WERI-Rb-1 (cell line): ENCODE data around the gene TMCO4.

Source experiments
- DNase-seq: peaks from one replicate; pipeline ENCODE4 v3.0.0-alpha.2; 2020
- H3K27ac ChIP-seq: fragments of 250-450 bp; sonication (Bioruptor Pico); 2 replicates; pipeline ENCODE4 v1.5.1; 2020; ENCODE audit warnings: mild to moderate bottlenecking, moderate library complexity
- H3K27me3 ChIP-seq: fragments of 250-450 bp; sonication (Bioruptor Pico); 2 replicates; pipeline ENCODE4 v1.5.1; 2021; ENCODE audit warnings: mild to moderate bottlenecking, low read depth, moderate library complexity; ENCODE audit not compliant: insufficient read depth, severe bottlenecking
- H3K36me3 ChIP-seq: fragments of 250-450 bp; sonication (Bioruptor Pico); 2 replicates; pipeline ENCODE4 v1.5.1; 2020; ENCODE audit warnings: mild to moderate bottlenecking, moderate library complexity
- H3K4me3 ChIP-seq: 2 replicates; pipeline ENCODE4 v1.5.1; 2011; ENCODE audit warnings: low read depth, mild to moderate bottlenecking, control low read depth, low read length
- H3K9me3 ChIP-seq: fragments of 250-450 bp; sonication (Bioruptor Pico); 2 replicates; pipeline ENCODE4 v1.5.1; 2021; ENCODE audit warnings: mild to moderate bottlenecking, moderate library complexity; ENCODE audit not compliant: severe bottlenecking
- CTCF ChIP-seq: IDR thresholded peaks from 2 replicates; pipeline ENCODE4 v1.5.1; 2011; ENCODE audit warnings: low read depth, mild to moderate bottlenecking, control low read depth, inconsistent platforms, low read length

The TMCO4 gene

GRCh38 chr1:19754482-19754881 is 45.2 kb downstream of the TMCO4 start:
- no peaks in the 10 kb centered on the region for H3K36me3 ChIP-seq
- peak overlapping the region; percentile 41 for H3K27ac ChIP-seq
- no peaks in the 10 kb centered on the region for H3K9me3 ChIP-seq
- no peak for TF ChIP-seq CTCF
- H3K27me3 ChIP-seq: no peaks in the 10 kb centered on the region
- peak; percentile 89 for DNase-seq
- H3K4me3 ChIP-seq: no peak overlapping the region

- H3K36me3 ChIP-seq: no peaks in the 10 kb centered on the region
- TF ChIP-seq CTCF: no peak
- DNase-seq: peak; percentile 73
- H3K27ac ChIP-seq: peak overlapping the region; percentile 22
- no peaks in the 10 kb centered on the region for H3K9me3 ChIP-seq
- no peak overlapping the region for H3K4me3 ChIP-seq
- no peaks in the 10 kb centered on the region for H3K27me3 ChIP-seq
Measured at GRCh38 chr1:19752083-19752696, 47.5 kb downstream of the TMCO4 start.

- Histone ChIP-seq H3K4me3 (no peak overlapping the region), H3K9me3 (no peaks in the 10 kb centered on the region), H3K36me3 (no peaks in the 10 kb centered on the region), H3K27ac (no peak overlapping the region), H3K27me3 (no peaks in the 10 kb centered on the region)
- no peak for TF ChIP-seq CTCF
- DNase-seq: no peak
Measured at GRCh38 chr1:19750882-19751276, 48.8 kb downstream of the TMCO4 start.

- Histone ChIP-seq H3K9me3 (no peaks in the 10 kb centered on the region), H3K4me3 (no peak overlapping the region), H3K36me3 (no peaks in the 10 kb centered on the region), H3K27me3 (no peaks in the 10 kb centered on the region), H3K27ac (no peak overlapping the region)
- no peak for TF ChIP-seq CTCF
- no peak for DNase-seq
Measured at GRCh38 chr1:19750101-19750881, 49.4 kb downstream of the TMCO4 start.

- TF ChIP-seq CTCF: no peak
- Histone ChIP-seq H3K4me3 (no peak overlapping the region), H3K9me3 (no peaks in the 10 kb centered on the region), H3K27ac (no peak overlapping the region), H3K27me3 (no peaks in the 10 kb centered on the region), H3K36me3 (no peaks in the 10 kb centered on the region)
- no peak for DNase-seq
Measured at GRCh38 chr1:19749685-19750084, 50.0 kb downstream of the TMCO4 start.

GRCh38 chr1:19747761-19748160 is 52.0 kb downstream of the TMCO4 start:
- Histone ChIP-seq H3K4me3 (no peak overlapping the region), H3K27ac (no peak overlapping the region), H3K9me3 (no peaks in the 10 kb centered on the region), H3K27me3 (no peaks in the 10 kb centered on the region), H3K36me3 (no peaks in the 10 kb centered on the region)
- no peak for TF ChIP-seq CTCF
- no peak for DNase-seq
